ENCODE results near the gene ENGASE.

DNA sequence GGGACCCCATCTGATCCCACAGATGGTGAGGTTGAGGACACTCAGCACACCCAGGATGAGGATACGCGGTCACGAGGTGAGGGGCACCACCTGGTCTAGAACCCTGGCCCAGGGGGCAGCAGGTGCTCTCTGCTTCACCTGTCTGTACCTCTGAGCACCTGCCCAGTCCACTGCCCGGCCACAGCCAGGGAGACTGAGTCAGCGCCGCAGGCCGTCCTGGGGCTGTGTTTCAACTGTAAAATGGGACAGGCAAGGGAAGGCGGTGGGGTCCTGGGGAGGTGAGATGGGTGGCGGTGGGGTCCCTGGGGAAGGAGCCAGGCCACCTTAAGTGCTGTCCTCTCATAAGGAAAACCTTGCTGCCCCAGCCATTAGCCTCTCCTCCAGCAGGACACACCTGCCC, 60.4 kb downstream of the ENGASE start:
- TF ChIP-seq, protein P1, sequence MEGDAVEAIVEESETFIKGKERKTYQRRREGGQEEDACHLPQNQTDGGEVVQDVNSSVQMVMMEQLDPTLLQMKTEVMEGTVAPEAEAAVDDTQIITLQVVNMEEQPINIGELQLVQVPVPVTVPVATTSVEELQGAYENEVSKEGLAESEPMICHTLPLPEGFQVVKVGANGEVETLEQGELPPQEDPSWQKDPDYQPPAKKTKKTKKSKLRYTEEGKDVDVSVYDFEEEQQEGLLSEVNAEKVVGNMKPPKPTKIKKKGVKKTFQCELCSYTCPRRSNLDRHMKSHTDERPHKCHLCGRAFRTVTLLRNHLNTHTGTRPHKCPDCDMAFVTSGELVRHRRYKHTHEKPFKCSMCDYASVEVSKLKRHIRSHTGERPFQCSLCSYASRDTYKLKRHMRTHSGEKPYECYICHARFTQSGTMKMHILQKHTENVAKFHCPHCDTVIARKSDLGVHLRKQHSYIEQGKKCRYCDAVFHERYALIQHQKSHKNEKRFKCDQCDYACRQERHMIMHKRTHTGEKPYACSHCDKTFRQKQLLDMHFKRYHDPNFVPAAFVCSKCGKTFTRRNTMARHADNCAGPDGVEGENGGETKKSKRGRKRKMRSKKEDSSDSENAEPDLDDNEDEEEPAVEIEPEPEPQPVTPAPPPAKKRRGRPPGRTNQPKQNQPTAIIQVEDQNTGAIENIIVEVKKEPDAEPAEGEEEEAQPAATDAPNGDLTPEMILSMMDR (IDR thresholded peaks at IDR 0.05), result no peak
- TF ChIP-seq REST (IDR thresholded peaks at IDR 0.05; ENCODE audit: low read depth, low read length) (no peak), FOXJ3 (CRISPR knock-in tag; IDR thresholded peaks at IDR 0.05) (no peak), RFX5 (IDR thresholded peaks at IDR 0.05; ENCODE audit: low read length) (no peak), SIN3A (IDR thresholded peaks at IDR 0.05; ENCODE audit: borderline replicate concordance, low read depth, low read length) (no peak), EZH2phosphoT487 (IDR thresholded peaks at IDR 0.05; ENCODE audit: borderline replicate concordance, low read depth) (no peak), EP300 (IDR thresholded peaks at IDR 0.05; ENCODE audit: borderline replicate concordance in 1 of 2, low read depth in 1 of 2, low read length in 1 of 2) (no peak), GATA2 (CRISPR knock-in tag; IDR thresholded peaks at IDR 0.05) (no peak), POLR2AphosphoS5 (IDR thresholded peaks at IDR 0.05; ENCODE audit: low read depth, low read length) (no peak), JUND (IDR thresholded peaks at IDR 0.05) (no peak)
- TF ChIP-seq, protein P2, sequence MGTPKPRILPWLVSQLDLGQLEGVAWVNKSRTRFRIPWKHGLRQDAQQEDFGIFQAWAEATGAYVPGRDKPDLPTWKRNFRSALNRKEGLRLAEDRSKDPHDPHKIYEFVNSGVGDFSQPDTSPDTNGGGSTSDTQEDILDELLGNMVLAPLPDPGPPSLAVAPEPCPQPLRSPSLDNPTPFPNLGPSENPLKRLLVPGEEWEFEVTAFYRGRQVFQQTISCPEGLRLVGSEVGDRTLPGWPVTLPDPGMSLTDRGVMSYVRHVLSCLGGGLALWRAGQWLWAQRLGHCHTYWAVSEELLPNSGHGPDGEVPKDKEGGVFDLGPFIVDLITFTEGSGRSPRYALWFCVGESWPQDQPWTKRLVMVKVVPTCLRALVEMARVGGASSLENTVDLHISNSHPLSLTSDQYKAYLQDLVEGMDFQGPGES (IDR thresholded peaks at IDR 0.05; ENCODE audit: low read depth, low read length), result no peak
